NB4 (cell line): ENCODE data around the gene NUDT7.

ENCODE experiments used
- POLR2A ChIP-seq: IDR thresholded peaks from 2 replicates; pipeline ENCODE4 v1.6.1; 2011; ENCODE audit warnings: mild to moderate bottlenecking; ENCODE audit not compliant: insufficient read length; ENCODE audit errors: extremely low read depth
- TF ChIP-seq, protein P1 (sequence below): IDR thresholded peaks from one replicate; pipeline ENCODE4 v1.5.1; 2012; ENCODE audit warnings: low read depth, low read length

DNA sequence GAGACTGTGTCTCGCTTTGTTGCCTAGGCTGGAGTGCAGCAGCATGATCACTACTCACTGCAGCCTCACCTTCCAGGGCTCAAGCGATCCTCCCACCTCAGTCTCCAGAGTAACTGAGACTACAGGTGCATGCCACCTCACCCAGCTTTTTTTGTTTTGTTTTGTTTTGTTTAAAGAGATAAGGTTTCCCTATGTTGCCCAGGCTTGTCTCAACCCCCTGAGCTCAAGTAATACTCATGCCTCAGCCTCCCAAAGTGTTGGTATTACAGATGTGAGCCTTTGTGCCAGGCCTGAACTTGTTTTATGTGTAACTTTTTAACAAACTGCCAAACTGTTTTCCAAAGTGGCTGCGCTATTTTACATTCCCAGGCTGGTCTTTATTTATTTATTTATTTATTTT, 41.8 kb upstream of the NUDT7 start:
- TF ChIP-seq, protein P1, sequence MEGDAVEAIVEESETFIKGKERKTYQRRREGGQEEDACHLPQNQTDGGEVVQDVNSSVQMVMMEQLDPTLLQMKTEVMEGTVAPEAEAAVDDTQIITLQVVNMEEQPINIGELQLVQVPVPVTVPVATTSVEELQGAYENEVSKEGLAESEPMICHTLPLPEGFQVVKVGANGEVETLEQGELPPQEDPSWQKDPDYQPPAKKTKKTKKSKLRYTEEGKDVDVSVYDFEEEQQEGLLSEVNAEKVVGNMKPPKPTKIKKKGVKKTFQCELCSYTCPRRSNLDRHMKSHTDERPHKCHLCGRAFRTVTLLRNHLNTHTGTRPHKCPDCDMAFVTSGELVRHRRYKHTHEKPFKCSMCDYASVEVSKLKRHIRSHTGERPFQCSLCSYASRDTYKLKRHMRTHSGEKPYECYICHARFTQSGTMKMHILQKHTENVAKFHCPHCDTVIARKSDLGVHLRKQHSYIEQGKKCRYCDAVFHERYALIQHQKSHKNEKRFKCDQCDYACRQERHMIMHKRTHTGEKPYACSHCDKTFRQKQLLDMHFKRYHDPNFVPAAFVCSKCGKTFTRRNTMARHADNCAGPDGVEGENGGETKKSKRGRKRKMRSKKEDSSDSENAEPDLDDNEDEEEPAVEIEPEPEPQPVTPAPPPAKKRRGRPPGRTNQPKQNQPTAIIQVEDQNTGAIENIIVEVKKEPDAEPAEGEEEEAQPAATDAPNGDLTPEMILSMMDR = no peak
- TF ChIP-seq POLR2A = no peak
